GM18508 (cell line): ENCODE data around the gene C9orf72.
"Not testable (repeated sequence)": the region's sequence is repeated elsewhere in the genome, so short reads cannot be mapped to it uniquely, and the experiment has no call there.

Source experiments
- ATAC-seq: cut with Tn5 transposase; IDR thresholded peaks from one replicate; pipeline ENCODE4 v1.9.1; 2021; ENCODE audit warnings: moderate number of reproducible peaks; ENCODE audit not compliant: insufficient read depth, unreplicated experiment

The C9orf72 gene

GRCh38 chr9:27572918-27573633 lies at the start of gene C9orf72:
Gene C9orf72 (minus strand): TSS chr9:27573481. CDS start chr9:27567120, 6,361 bp downstream.
- peak; percentile 18 for ATAC-seq

- no peak for ATAC-seq
Observed at GRCh38 chr9:27622693-27623340, 49.5 kb upstream of the C9orf72 start.

- ATAC-seq: no peak
Observed at GRCh38 chr9:27619743-27620142, 46.5 kb upstream of the C9orf72 start.

- no peak for ATAC-seq
Observed at GRCh38 chr9:27618066-27618465, 44.8 kb upstream of the C9orf72 start.

- no peak for ATAC-seq
Observed at GRCh38 chr9:27614551-27614950, 41.3 kb upstream of the C9orf72 start.

- ATAC-seq: not testable (repeated sequence)
Observed at GRCh38 chr9:27612036-27612435, 38.8 kb upstream of the C9orf72 start.

GRCh38 chr9:27610622-27611021 lies 37.3 kb upstream of the C9orf72 start:
- no peak for ATAC-seq

- ATAC-seq: no peak
Observed at GRCh38 chr9:27602954-27603353, 29.7 kb upstream of the C9orf72 start.

- no peak for ATAC-seq
Observed at GRCh38 chr9:27602142-27602861, 29.0 kb upstream of the C9orf72 start.

- no peak for ATAC-seq
Observed at GRCh38 chr9:27601396-27601795, 28.1 kb upstream of the C9orf72 start.

GRCh38 chr9:27600256-27600655 lies 27.0 kb upstream of the C9orf72 start:
- no peak for ATAC-seq

GRCh38 chr9:27599870-27600238 lies 26.6 kb upstream of the C9orf72 start:
- ATAC-seq: no peak

- no peak for ATAC-seq
Observed at GRCh38 chr9:27599102-27599869, 26.0 kb upstream of the C9orf72 start.

- no peak for ATAC-seq
Observed at GRCh38 chr9:27595733-27596132, 22.5 kb upstream of the C9orf72 start.

GRCh38 chr9:27591672-27592071 lies 18.4 kb upstream of the C9orf72 start:
- ATAC-seq: no peak

- no peak for ATAC-seq
Observed at GRCh38 chr9:27591093-27591492, 17.8 kb upstream of the C9orf72 start.

- ATAC-seq: no peak
Observed at GRCh38 chr9:27590651-27591050, 17.4 kb upstream of the C9orf72 start.

- no peak for ATAC-seq
Observed at GRCh38 chr9:27589462-27589861, 16.2 kb upstream of the C9orf72 start.

- no peak for ATAC-seq
Observed at GRCh38 chr9:27586304-27586703, 13.0 kb upstream of the C9orf72 start.

- ATAC-seq: no peak
Observed at GRCh38 chr9:27584931-27585330, 11.7 kb upstream of the C9orf72 start.

- ATAC-seq: no peak
Observed at GRCh38 chr9:27582794-27583193, 9.5 kb upstream of the C9orf72 start.
